Omental fat pad (tissue), 4 donors: ENCODE results near the gene EDAR. TPM values are rescaled to one million over a fixed set of nuclear protein-coding genes. Genes with fewer than 3 reads are reported as not detected.

Experiments
- ATAC-seq: fragments of 150-250 bp; one replicate; pipeline ENCODE4 v1.9.1; 2016; ENCODE audit warnings: mild to moderate bottlenecking, moderate library complexity; ENCODE audit not compliant: low FRiP score
- DNase-seq: peaks from one replicate; pipeline ENCODE4 v3.0.0-alpha.2; 2019; ENCODE audit warnings: low spot score
- total RNA-seq, 4 donors: library from RNA; depleted of rRNA; stranded (reverse); fragments of >200 nt; gene quantifications; one replicate each; pipeline ENCODE4 v1.1.0, GENCODE V29; 2016
- TF ChIP-seq, protein P1 (sequence below), 3 donors: fragments of 450-650 bp; IDR thresholded peaks; one replicate each; pipeline ENCODE4 v1.5.1; 2016 to 2017; ENCODE audit warnings: antibody characterized with exemption in 3 of 3, mild to moderate bottlenecking in 3 of 3, moderate library complexity in 2 of 3

The EDAR gene
- total RNA-seq, 4 donors from 2014 or later = not detected

DNA sequence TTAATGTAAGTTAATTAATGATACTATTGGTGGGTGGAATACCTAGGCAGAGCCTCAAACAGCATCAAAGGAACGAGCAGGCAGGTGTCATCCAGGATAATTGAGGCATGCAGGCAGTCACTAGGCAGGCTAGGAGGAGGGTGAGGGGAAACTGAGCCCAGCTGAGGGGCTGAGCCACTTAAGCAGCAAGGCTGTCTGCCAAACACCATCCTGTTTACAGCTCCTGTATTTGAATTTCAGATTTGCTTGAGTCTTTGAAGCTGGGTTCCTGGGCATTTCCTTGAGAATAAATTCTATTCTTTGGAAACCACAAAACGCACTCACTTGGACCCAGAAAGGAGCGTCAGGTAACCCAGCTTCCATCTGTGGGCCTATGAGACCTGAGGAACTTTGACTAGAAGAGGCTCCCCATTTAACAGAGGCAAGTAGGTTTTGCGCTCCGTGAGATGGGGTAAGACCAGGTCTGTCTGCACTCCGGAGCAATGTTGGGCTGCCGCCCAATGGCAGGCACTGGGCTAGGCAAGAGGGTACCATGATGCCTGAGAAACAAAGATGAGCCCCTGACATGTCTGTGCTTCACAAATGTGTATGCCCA, 2.0 kb downstream of the EDAR start:
- TF ChIP-seq, protein P1, sequence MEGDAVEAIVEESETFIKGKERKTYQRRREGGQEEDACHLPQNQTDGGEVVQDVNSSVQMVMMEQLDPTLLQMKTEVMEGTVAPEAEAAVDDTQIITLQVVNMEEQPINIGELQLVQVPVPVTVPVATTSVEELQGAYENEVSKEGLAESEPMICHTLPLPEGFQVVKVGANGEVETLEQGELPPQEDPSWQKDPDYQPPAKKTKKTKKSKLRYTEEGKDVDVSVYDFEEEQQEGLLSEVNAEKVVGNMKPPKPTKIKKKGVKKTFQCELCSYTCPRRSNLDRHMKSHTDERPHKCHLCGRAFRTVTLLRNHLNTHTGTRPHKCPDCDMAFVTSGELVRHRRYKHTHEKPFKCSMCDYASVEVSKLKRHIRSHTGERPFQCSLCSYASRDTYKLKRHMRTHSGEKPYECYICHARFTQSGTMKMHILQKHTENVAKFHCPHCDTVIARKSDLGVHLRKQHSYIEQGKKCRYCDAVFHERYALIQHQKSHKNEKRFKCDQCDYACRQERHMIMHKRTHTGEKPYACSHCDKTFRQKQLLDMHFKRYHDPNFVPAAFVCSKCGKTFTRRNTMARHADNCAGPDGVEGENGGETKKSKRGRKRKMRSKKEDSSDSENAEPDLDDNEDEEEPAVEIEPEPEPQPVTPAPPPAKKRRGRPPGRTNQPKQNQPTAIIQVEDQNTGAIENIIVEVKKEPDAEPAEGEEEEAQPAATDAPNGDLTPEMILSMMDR (IDR thresholded peaks at IDR 0.05) = no peak
- DNase-seq (no peak), ATAC-seq (no peak)

DNA sequence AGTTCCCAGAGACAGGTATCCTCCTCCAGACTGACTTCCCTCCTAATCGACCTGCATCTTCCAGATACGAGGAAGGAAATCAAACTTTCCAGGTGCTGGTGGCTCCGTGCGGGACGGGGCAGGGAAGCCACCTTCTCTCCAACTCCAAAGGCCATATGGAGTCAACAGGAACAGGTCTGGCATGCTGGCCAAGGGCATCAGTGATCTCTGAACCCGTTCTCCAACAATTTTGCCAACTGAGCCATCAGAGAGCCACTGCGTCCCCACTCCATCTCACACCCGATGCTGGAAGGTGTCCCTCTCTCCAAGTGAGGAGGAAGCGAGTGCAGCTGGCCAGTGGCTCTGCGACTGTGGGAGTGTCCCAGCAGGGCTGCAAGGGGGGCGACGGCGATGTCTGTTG, 5.4 kb downstream of the EDAR start:
- ATAC-seq = no peak
- no peak for DNase-seq
- TF ChIP-seq, protein P1 (IDR thresholded peaks at IDR 0.05) = no peak

DNA sequence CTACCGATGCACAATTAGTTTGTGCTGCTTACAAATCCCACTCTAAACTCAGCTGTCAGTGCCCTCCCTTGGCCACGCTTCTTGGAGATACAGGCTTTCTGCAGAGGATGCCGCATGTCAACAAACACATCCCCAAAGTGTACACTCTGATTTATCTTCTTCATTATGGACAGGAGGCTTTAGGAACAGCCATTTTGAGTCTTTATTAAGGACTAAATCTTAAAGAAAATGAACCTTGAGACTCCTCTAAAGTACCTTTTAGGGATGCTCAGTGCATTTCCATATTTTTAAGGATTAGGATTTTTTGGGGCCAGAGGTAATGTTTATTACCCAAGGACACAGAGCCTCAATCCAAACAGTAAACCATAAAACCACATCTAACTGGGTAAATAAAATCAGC, 6.0 kb downstream of the EDAR start:
- no peak for ATAC-seq
- TF ChIP-seq, protein P1 (IDR thresholded peaks at IDR 0.05) = no peak

DNA sequence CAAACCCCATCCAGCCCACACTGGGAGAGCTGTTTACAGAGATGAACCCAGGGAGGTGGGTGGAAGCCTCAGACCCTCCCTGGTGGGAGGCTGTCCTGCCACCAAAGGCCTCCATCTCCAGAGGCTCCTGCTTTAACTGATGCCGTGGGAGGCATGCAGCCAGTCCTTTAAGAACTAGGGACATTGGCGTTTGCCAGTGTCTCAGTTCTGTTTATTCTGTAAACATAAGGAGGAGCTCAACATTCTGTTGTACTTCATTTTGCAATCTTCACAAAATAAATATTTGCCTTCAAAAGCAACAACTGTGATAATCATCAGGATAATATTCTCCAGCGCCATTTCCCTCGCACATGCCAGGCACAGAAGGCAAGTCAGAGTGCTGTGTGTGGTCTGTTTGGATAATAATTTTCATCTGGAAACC, 6.8 kb downstream of the EDAR start:
- ATAC-seq (no peak), DNase-seq (no peak)
- TF ChIP-seq, protein P1 (IDR thresholded peaks at IDR 0.05) = no peak

More for the DNA sequence above, 6.0 kb downstream of the EDAR start:
- no peak for DNase-seq

DNA sequence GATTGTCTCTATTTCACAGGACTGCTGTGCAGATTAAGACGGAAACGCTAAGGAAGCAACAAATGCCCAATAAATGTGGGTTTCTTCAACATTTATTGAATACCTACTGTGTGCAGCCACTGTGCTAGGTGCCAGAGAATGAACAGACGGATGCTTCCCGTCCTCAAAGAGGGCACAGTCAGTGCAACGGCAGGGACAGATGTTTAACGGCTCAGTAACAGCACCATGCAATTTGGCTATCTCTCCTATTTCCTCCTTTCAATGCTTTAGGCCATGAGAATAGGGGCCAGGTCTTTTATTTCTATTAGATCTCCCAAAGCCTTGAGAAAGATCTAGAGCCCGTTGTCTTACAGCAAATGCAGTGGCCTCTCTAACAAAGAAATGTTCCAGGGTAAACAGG, 7.2 kb downstream of the EDAR start:
- ATAC-seq (no peak), DNase-seq (no peak)
- TF ChIP-seq, protein P1 (IDR thresholded peaks at IDR 0.05) = no peak

DNA sequence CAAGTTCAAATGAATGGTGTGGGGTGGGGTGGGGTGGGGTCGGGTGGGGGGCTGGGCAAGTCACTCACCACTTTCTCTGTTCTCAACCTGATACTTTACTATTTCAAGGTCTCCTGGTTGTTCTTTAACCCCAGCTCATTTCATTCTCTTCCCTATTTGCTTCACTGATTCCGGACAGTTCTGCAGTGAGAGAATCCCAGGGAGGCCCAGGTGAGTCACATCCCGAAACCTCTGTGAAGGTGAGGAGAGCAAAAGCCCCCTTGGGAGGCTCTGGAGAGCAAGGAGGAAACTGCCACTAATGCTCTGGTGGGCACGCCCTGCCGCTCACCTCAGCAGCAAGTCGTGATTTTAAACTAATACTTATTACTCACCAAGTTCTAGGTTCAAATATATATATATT, 8.9 kb downstream of the EDAR start:
- no peak for DNase-seq
- TF ChIP-seq, protein P1 (IDR thresholded peaks at IDR 0.05) = no peak
- ATAC-seq = no peak

DNA sequence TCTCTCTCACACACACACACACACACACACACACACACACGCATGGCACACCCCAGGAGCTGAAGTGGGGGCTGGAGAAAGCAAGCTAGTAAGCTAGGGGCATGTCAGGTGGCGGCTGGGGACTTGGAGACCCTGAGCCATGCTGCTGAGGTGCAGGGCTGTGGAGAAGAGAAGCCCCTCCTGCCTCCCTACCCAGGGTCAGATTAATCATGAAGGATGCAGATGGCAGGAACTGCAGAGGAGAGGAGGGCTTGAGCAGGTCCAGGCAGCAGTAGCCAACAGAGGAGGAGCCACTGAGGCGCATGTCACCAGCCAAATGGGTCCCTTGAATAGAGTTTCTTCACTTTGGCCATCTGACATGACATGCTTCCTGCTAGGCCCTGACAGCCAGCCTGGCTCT, 9.6 kb downstream of the EDAR start:
- DNase-seq = no peak
- ATAC-seq = no peak
- TF ChIP-seq, protein P1 (IDR thresholded peaks at IDR 0.05) = no peak
